ENCODE measurements around the gene CEMIP2. TPM values are rescaled to one million over a fixed set of nuclear protein-coding genes. Genes with fewer than 3 reads are reported as not detected.

Gene CEMIP2
- total RNA-seq, 3 donors from 2014 or later (not counting 1 experiment from before 2014, with no cell fraction given): 204 to 326 (median 230) TPM

GRCh38 chr9:71758785-71759184, 9.5 kb downstream of the CEMIP2 start:
- Mint-ChIP-seq H3K36me3 (no peaks in the 10 kb centered on the region), H3K4me1 (peaks cover 77 to 78% of the 10 kb centered on the region in 2 donors), H3K4me3 (no peak overlapping the region), H3K9me3 (no peaks in the 10 kb centered on the region), H3K27ac (peak overlapping the region; percentile 57 to 80), H3K27me3 (ENCODE audit: low read depth in 2 of 2) (no peaks in the 10 kb centered on the region)
- H3K4me1 ChIP-seq (ENCODE audit: control insufficient read depth, insufficient read depth, low read length): peaks cover 8% of the 10 kb centered on the region
- H3K27ac ChIP-seq (ENCODE audit: low read length): no peak overlapping the region
- 93% methylated on average over 2 of the region's 2 CpGs for WGBS (ENCODE audit: insufficient coverage)
- no peaks in the 10 kb centered on the region for H3K9me3 ChIP-seq (ENCODE audit: control insufficient read depth, insufficient read depth, low read length)
- ATAC-seq: peak in 1 of 3 donors; percentile 46
- intact Hi-C loops (cut with micrococcal nuclease): no loop called here
- no peak for TF ChIP-seq CTCF (IDR thresholded peaks at IDR 0.05)
- H3K36me3 ChIP-seq (ENCODE audit: control insufficient read depth, insufficient read depth, low read length): no peaks in the 10 kb centered on the region
- peak in 1 of 2 donors; percentile 48 for DNase-seq
- no peaks in the 10 kb centered on the region for H3K27me3 ChIP-seq (ENCODE audit: control insufficient read depth, insufficient read depth, low read length)
- no peak overlapping the region for H3K4me3 ChIP-seq (ENCODE audit: low read length)

GRCh38 chr9:71758277-71758676, 10.0 kb downstream of the CEMIP2 start:
- Histone ChIP-seq H3K27me3 (ENCODE audit: control insufficient read depth, insufficient read depth, low read length) (no peaks in the 10 kb centered on the region), H3K4me3 (ENCODE audit: low read length) (no peak overlapping the region), H3K9me3 (ENCODE audit: control insufficient read depth, insufficient read depth, low read length) (no peaks in the 10 kb centered on the region), H3K4me1 (ENCODE audit: control insufficient read depth, insufficient read depth, low read length) (peaks cover 8% of the 10 kb centered on the region), H3K27ac (ENCODE audit: low read length) (no peak overlapping the region), H3K36me3 (ENCODE audit: control insufficient read depth, insufficient read depth, low read length) (no peaks in the 10 kb centered on the region)
- ATAC-seq (no peak), DNase-seq (no peak)
- WGBS (ENCODE audit: insufficient coverage): 95% methylated on average over 4 of the region's 4 CpGs
- Mint-ChIP-seq H3K27me3 (ENCODE audit: low read depth in 2 of 2) (no peaks in the 10 kb centered on the region), H3K4me1 (peaks cover 72 to 74% of the 10 kb centered on the region in 2 donors), H3K4me3 (no peak overlapping the region), H3K27ac (peak overlapping the region; percentile 30 to 57), H3K9me3 (no peaks in the 10 kb centered on the region), H3K36me3 (no peaks in the 10 kb centered on the region)
- intact Hi-C loops (cut with micrococcal nuclease): no loop called here
- no peak for TF ChIP-seq CTCF (IDR thresholded peaks at IDR 0.05)

GRCh38 chr9:71756753-71757152, 11.6 kb downstream of the CEMIP2 start:
- no peaks in the 10 kb centered on the region for H3K36me3 ChIP-seq (ENCODE audit: control insufficient read depth, insufficient read depth, low read length)
- no peak overlapping the region for H3K27ac ChIP-seq (ENCODE audit: low read length)
- Mint-ChIP-seq H3K27me3 (ENCODE audit: low read depth in 2 of 2) (no peaks in the 10 kb centered on the region), H3K4me3 (no peak overlapping the region), H3K9me3 (no peaks in the 10 kb centered on the region), H3K36me3 (no peaks in the 10 kb centered on the region), H3K4me1 (peaks cover 74 to 75% of the 10 kb centered on the region in 2 donors), H3K27ac (peak overlapping the region; percentile 5)
- intact Hi-C loops (cut with micrococcal nuclease): no loop called here
- TF ChIP-seq CTCF (IDR thresholded peaks at IDR 0.05): no peak
- WGBS (ENCODE audit: insufficient coverage): 92% methylated on average over 1 of the region's 1 CpG
- no peaks in the 10 kb centered on the region for H3K9me3 ChIP-seq (ENCODE audit: control insufficient read depth, insufficient read depth, low read length)
- H3K4me1 ChIP-seq (ENCODE audit: control insufficient read depth, insufficient read depth, low read length): no peaks in the 10 kb centered on the region
- no peaks in the 10 kb centered on the region for H3K27me3 ChIP-seq (ENCODE audit: control insufficient read depth, insufficient read depth, low read length)
- ATAC-seq (no peak), DNase-seq (no peak)
- no peak overlapping the region for H3K4me3 ChIP-seq (ENCODE audit: low read length)

DNA sequence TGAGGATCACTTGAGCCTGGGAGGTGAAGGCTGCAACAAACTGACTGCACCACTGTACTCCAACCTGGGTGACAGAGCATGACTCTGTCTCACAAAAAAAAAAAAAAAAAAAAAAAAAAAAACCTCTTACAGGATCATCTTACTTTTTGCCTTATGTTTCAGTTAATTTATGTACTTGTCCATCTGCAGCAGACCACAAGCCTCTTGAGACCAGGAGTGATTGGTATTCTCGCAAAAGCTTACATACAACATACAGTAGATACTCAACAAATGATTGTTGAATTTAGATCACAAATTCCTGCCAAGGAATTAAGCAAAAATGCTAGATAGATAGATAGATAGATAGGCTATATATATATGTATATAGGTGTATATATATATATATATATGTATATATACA, 12.4 kb downstream of the CEMIP2 start:
- no peaks in the 10 kb centered on the region for H3K36me3 ChIP-seq (ENCODE audit: control insufficient read depth, insufficient read depth, low read length)
- ATAC-seq: peak in 1 of 3 donors; percentile 32
- no peaks in the 10 kb centered on the region for H3K9me3 ChIP-seq (ENCODE audit: control insufficient read depth, insufficient read depth, low read length)
- H3K4me1 Mint-ChIP-seq: peaks cover 72% of the 10 kb centered on the region in 2 donors
- no peaks in the 10 kb centered on the region for H3K36me3 Mint-ChIP-seq
- no peak overlapping the region for H3K4me3 Mint-ChIP-seq
- no CpG with 5 or more reads among the region's 1 CpG for WGBS (ENCODE audit: insufficient coverage)
- no peak overlapping the region for H3K27ac ChIP-seq (ENCODE audit: low read length)
- intact Hi-C loops (cut with micrococcal nuclease): no loop called here
- H3K27me3 ChIP-seq (ENCODE audit: control insufficient read depth, insufficient read depth, low read length): no peaks in the 10 kb centered on the region
- no peaks in the 10 kb centered on the region for H3K9me3 Mint-ChIP-seq
- no peak for DNase-seq
- no peaks in the 10 kb centered on the region for H3K27me3 Mint-ChIP-seq (ENCODE audit: low read depth in 2 of 2)
- no peak for TF ChIP-seq CTCF (IDR thresholded peaks at IDR 0.05)
- H3K4me1 ChIP-seq (ENCODE audit: control insufficient read depth, insufficient read depth, low read length): no peaks in the 10 kb centered on the region
- H3K27ac Mint-ChIP-seq: peak overlapping the region in 1 of 2 donors; percentile 5
- no peak overlapping the region for H3K4me3 ChIP-seq (ENCODE audit: low read length)

Measured in natural killer cell (primary cell).